Suprapubic skin (tissue), 3 donors: ENCODE measurements around the gene CAMTA1.

Experiments
- CTCF ChIP-seq, 2 donors: fragments of 200-600 bp in 1 of 2; fragments of 450-650 bp in 1 of 2; sonication (generic) in 1 of 2; IDR thresholded peaks; one replicate each; pipeline ENCODE4 v1.5.1; 2016 to 2019; ENCODE audit warnings: antibody characterized with exemption in 2 of 2, mild to moderate bottlenecking in 1 of 2, moderate library complexity in 1 of 2
- POLR2AphosphoS5 ChIP-seq, 3 donors: sonication (generic); formaldehyde crosslinking; IDR thresholded peaks; one replicate each; pipeline ENCODE4 v1.6.1; 2017; ENCODE audit warnings: antibody characterized with exemption in 3 of 3

- no peak for TF ChIP-seq CTCF (IDR thresholded peaks at IDR 0.05)
- TF ChIP-seq POLR2AphosphoS5 (IDR thresholded peaks at IDR 0.05), result no peak
These were observed 591.4 kb downstream of the CAMTA1 start for GRCh38 chr1:7376676-7377075.
